HUDEP-2 (cell line): Measurements from ENCODE around the gene MOK.
A peak's percentile ranks its signal among the peaks of the same experiment; 100 is the strongest.
"Not testable (repeated sequence)": the region's sequence is repeated elsewhere in the genome, so short reads cannot be mapped to it uniquely, and the experiment has no call there.

Experiments
- DNase-seq, 76 experiments: peaks; one replicate each; lab custom pipeline; 2025; ENCODE audit not compliant: unreplicated experiment in 76 of 76; lab: John Stamatoyannopoulos, UW

Gene MOK

GRCh38 chr14:102304611-102305506, at the start of gene MOK:
Gene MOK, minus strand, starts transcription at chr14:102305164. Its CDS starts 196 bp downstream, at chr14:102304968.
- DNase-seq: peak in 75 of 76 experiments; percentile 5 to 97 (median 90)

- no peak for DNase-seq
Observed at GRCh38 chr14:102353126-102353619, 48.2 kb upstream of the MOK start.

- DNase-seq: no peak
Observed at GRCh38 chr14:102352213-102352612, 47.2 kb upstream of the MOK start.

GRCh38 chr14:102351593-102351992, 46.6 kb upstream of the MOK start:
- not testable (repeated sequence) for DNase-seq

- DNase-seq: no peak
Observed at GRCh38 chr14:102351023-102351422, 46.1 kb upstream of the MOK start.

GRCh38 chr14:102348376-102348775, 43.4 kb upstream of the MOK start:
- no peak for DNase-seq

- no peak for DNase-seq
Observed at GRCh38 chr14:102346645-102347044, 41.7 kb upstream of the MOK start.

GRCh38 chr14:102345232-102345631, 40.3 kb upstream of the MOK start:
- no peak for DNase-seq

GRCh38 chr14:102344485-102344884, 39.5 kb upstream of the MOK start:
- DNase-seq: no peak

- no peak for DNase-seq
Observed at GRCh38 chr14:102344084-102344483, 39.1 kb upstream of the MOK start.

GRCh38 chr14:102342238-102342637, 37.3 kb upstream of the MOK start:
- DNase-seq: no peak

GRCh38 chr14:102341566-102341965, 36.6 kb upstream of the MOK start:
- no peak for DNase-seq

GRCh38 chr14:102338724-102339123, 33.8 kb upstream of the MOK start:
- DNase-seq: no peak

GRCh38 chr14:102335163-102335562, 30.2 kb upstream of the MOK start:
- DNase-seq: no peak

- no peak for DNase-seq
Observed at GRCh38 chr14:102333795-102334705, 29.1 kb upstream of the MOK start.

- DNase-seq: no peak
Observed at GRCh38 chr14:102333390-102333789, 28.4 kb upstream of the MOK start.

GRCh38 chr14:102330806-102331205, 25.8 kb upstream of the MOK start:
- DNase-seq: no peak

GRCh38 chr14:102329381-102329780, 24.4 kb upstream of the MOK start:
- not testable (repeated sequence) for DNase-seq

- no peak for DNase-seq
Observed at GRCh38 chr14:102326583-102326982, 21.6 kb upstream of the MOK start.

- no peak for DNase-seq
Observed at GRCh38 chr14:102325791-102326345, 20.9 kb upstream of the MOK start.

GRCh38 chr14:102323102-102323501, 18.1 kb upstream of the MOK start:
- DNase-seq: peak in 72 of 76 experiments; percentile 9 to 77 (median 50)
